ENCODE data around the gene TANC1.

DNA sequence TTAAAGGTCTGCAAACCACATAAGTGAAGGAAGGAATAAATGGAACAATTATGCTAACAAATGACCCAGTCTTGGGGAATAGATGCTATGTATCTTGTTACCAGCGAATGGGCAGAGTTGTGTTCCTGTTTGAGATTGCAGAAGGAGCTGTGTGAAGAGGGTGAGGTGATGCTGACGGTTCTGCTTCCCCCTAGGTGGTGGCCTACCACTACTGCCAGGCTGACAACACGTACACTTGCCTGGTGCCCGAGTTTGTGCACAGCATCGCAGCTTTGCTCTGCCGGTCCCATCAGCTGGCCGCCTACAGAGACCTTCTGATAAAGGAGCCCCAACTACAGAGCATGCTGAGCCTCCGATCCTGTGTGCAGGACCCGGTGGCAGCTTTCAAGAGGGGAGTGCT, 206.3 kb downstream of the TANC1 start:
- TF ChIP-seq CTCF (conservative IDR thresholded peaks at IDR 0.05; ENCODE audit: low read length): no peak
- TF ChIP-seq EZH2phosphoT487 (IDR thresholded peaks at IDR 0.05; ENCODE audit: borderline replicate concordance): no peak
